HG02798 (cell line): Measurements from ENCODE around the gene HSD17B3.
"Not testable (repeated sequence)": the region's sequence is repeated elsewhere in the genome, so short reads cannot be mapped to it uniquely, and the experiment has no call there.

Experiments used
- ATAC-seq: cut with Tn5 transposase; IDR thresholded peaks from one replicate; pipeline ENCODE4 v1.9.1; 2021; ENCODE audit warnings: mild to moderate bottlenecking; ENCODE audit not compliant: unreplicated experiment, poor library complexity

HSD17B3 gene

DNA sequence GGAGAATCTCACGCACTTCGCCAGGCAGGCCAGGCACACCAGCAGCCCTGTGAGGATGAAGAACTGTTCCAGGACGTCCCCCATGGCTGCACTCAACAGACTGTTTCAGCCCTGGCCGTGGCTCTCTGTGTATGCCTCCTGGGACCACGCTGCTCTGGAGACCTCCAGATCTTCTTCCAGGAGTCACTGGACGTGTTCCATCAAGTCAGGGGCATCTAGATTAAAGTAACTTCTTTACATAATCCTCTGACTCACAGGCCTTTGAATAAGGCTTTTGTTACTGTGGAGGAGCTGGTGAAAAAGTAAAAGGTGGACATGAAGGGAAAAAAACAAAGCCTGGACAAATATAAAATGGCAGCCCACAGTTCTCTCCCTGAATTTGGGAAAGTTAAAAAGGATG, at the start of gene HSD17B3:
Gene HSD17B3, minus strand, starts transcription at position 156 of the 400 bp plus-strand sequence. Its CDS starts 72 bp downstream, at position 84.
- no peak for ATAC-seq

DNA sequence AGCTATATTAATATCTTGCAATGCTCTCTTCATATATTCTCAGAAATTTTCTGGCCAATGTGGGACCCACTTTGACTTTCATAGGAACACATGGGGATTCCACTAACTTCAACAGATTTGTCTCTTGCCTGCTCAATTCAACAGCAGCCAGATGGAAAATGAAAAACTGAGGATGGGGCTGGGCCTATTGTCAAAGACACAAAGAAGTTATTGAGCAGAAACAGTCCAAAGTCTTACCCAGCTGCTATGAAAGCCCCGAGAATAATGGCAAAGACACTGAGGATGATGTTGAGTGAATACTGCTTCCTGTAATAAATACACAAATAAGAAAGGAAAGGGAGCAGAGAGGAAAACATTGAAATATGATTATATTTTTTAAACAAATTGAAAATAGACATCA, 48.9 kb upstream of the HSD17B3 start:
- no peak for ATAC-seq

DNA sequence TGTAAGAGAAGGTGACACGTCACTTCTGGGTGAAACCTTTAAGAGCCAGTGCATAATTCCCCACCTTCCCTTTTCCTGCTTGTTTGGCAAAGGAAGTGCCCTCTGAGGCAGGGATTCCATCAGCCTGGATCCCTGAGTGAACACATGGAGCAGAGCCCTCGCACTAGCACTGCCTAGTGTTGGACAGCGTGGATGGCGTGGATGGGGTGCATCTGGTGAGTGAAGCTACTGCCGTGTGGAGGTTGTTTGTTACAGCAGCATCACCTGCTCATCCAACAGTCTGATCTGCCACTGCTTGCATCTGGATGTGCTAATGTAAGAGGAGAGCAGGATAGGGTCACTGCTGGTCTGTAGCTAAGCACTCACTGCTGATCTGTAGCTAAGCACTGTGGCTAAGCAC, 46.3 kb upstream of the HSD17B3 start:
- no peak for ATAC-seq

- no peak for ATAC-seq
Observed at GRCh38 chr9:96345551-96345950, 43.6 kb upstream of the HSD17B3 start.

DNA sequence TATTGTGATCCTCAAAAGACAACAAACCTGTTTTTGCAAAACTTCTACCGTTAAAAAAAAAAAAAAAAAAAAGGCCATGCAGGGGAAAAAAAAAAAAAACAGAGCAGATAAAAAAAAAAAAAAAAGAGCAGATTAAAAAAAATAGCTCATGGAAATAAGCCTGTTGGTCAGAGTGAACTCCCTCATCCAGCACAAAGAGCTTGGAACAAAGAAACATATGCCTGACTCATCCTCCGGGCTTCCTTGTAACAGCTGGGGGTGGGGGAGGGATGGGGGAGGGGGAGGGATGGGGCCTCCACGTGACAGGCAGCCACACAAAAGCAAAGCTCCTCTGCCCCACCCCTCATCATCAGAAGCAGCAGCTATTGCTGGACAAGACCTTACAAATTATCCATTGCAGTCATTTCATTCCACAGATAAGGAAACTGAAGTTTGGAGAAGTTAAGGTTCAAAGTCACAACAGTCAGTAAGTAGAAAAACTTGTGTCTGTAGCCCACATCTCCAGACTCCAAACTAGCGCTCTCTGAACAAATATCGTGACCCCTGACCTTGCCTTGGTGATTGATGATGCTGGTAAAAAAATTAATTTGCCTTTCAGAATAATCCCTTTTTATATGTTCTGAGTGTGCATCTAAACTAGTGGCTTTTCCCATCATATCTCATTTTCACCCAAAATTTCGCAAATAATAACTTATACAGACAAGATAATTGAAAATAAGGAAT, 42.6 kb upstream of the HSD17B3 start:
- ATAC-seq: no peak

DNA sequence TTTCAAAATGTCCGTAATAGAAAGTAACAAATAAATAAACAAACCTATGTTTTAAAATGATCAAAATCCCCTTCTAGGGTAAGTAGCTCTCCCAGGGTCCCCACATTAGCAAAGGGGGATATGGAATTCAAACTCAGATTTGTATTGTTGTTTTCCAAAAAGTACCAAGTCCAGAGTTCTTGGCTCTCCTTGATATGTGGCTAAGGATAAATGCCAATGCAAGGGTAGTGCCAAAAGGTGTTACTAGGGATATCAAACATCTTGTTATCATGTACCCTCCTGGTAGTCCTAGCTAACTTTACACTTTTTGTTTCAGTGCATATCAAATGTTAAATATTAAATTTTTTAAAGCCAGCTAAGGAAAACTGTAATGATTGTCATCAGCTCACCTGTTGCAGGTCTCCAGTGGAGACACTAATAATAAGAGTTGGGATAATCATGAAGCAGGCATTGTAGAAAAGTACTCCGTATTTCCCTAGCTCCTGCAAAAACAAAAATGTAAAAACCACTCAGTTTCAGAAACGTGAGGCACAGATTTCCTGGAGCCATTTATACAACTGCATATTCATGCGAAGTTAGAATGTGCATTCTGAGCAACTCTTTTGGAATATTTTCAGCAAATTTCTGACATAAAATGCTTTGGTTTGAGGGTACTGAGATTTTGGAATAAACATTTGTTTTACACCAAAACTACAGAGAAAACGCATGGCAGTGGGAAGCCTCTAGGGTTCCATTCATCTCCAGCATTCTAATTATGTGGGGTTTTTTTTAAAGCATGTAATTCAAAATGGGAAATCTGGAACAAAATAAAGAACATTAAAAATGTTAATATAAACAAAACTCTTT, 41.8 kb upstream of the HSD17B3 start:
- no peak for ATAC-seq

DNA sequence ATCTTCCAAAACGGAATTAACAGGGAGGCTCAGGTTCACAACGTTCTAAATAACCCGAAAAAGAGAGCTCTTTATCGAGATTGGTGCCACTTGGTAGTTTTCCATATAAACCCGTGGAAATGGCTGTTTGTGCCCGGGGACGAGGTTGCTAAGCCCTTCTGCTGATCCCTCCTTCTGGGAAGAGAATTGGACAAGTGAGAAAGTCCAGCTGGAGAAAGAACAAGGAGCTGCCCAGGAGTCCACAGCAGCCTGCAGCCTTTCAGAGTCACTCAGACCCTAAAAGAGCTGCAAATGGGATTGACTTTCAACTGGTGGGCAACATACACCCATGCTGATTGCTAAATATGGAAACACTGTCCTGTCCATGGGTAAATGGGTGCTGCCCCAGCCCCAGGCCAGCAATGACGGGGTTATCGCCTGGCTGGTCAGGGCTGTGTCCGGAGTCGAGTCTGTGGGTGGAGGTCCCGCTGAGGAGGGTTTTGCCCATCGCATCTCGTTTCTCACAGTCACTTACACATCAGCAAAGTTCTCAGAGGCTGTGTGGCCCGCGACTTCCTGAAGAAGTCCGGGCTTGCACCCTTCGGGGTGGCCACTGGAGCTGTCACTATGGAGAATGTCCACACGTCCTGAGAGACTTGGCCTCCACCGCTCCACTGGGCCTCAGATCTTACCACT, 40.7 kb upstream of the HSD17B3 start:
- ATAC-seq: no peak

- no peak for ATAC-seq
Observed at GRCh38 chr9:96340707-96341106, 38.7 kb upstream of the HSD17B3 start.

- no peak for ATAC-seq
Observed at GRCh38 chr9:96338299-96338698, 36.3 kb upstream of the HSD17B3 start.

DNA sequence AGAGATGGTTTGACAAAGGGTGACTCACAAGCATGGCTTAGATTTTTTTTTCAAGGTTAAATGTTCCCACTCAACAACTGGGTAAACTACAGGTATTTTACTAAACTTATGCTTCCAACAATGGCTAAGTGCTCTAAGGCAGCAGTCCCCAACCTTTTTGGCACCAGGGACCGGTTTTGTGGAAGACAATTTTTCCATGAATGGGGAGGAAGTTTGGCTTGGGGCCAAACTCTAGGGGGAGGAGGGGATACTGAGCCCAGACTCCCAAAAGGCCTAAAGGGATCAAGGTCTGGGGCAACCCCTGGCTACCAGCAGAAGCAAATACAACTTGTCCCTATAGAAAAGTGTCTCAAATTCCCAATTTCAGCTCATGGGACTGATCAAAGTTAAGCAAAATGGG, 32.0 kb upstream of the HSD17B3 start:
- no peak for ATAC-seq

DNA sequence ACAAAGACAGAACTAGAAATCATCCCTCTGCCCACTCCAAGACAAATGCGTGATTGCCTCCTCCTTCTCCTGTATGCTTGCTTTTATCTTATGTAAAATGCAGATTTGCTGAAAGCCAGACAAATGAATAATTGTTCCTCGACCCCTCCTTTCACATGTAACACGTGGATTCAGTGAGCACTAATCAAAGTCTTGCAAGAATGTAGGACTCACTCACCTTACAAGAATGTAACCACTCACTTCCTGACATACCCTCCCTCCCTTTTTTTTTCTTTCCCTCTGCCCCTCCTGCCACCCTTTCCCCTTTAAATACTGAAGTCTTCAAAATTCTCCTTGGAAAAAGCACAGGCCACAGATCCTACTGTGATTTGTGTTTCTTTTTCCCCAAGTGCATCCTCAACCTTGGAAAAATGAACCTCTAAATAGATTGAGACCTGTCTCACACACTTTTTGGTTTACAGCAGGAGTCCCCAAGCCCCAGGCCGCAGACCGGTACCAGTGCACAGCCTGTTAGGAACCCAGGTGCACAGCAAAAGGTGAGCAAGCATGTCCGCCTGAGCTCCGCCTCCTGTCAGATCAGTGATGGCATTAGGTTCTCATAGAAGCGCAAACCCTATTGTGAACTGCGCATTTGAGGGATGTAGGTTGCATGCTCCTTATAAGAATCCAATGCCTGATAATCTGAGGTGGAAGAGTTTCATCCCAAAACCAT, 29.4 kb upstream of the HSD17B3 start:
- no peak for ATAC-seq

- ATAC-seq: peak; percentile 50
Observed at GRCh38 chr9:96327694-96328352, 25.8 kb upstream of the HSD17B3 start.

DNA sequence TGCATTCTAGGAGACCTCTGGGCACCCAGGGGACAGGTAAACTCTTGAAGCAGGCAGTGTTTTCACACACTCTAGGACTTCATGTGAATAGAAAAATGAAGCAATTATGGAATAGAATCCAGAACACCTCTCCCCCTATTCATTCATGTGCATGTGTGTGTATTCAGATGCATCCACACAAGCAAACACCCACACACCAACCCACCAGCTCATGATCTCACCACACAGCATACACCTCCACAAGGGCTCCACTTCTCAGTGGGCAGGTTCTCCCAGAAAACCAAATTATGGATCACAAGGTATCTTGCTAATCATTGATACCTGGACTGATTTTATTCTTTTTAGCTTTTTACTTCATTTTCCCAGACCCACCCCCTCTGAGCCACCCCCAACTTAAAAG, 21.2 kb upstream of the HSD17B3 start:
- ATAC-seq: no peak

DNA sequence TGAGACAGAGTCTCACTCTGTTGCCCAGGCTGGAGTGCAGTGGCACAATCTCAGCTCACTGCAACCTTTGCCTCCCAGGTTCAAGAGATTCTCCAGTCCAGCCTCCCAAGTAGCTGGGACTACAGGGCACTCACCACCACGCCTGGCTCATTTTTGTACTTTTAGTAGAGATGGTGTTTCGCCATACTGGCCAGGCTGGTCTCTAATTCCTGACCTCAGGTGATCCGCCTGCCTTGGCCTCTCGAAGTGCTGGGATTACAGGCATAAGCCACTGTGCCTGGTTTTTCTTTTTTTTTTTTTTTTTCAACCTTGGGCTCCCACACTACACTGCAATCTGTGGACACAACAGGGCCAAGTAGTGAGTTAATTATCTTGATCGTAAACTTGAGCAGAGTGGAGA, 20.8 kb upstream of the HSD17B3 start:
- ATAC-seq: not testable (repeated sequence)

DNA sequence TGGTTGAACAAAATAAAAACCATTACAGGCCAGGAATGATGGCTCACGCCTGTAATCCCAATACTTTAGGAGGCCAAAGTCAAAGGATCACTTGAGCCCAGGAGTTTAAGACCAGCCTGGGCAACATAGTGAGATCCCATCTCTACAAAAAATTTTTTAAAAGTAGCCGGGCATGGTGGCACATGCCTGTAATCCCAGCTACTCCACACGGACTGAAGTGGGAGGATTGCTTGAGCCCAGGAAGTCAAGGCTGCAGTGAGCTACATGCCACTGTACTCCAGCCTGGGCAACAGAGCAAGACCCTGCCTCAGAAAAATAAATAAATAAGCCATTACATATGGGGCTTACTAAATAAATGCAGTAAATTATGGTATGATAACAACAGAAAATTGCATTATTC, 20.2 kb upstream of the HSD17B3 start:
- ATAC-seq: not testable (repeated sequence)

DNA sequence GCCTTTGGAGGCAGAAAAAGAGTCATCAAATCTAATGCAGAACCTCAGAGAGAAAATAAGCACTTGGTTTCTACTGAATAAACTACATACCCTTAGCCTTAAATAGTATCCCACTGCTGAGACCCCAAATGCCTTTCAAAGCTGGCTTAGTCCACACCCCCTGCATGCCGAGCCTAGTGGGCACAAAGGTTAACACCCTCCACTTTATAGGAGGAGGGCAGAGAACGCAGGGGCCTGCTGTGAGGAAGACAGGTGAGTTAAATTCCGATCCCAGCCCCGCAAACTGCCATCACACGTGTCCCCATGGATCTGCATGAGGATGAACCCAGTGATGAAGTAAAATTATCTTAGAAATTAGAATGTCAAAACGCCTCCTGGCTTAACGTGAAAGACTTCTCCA, 19.5 kb upstream of the HSD17B3 start:
- ATAC-seq: no peak

GRCh38 chr9:96320749-96321280, 18.8 kb upstream of the HSD17B3 start:
- ATAC-seq: no peak

GRCh38 chr9:96318921-96319565, 17.1 kb upstream of the HSD17B3 start:
- no peak for ATAC-seq

GRCh38 chr9:96317335-96317980, 15.5 kb upstream of the HSD17B3 start:
- no peak for ATAC-seq
